Panc1 (cell line): ENCODE measurements around the gene LRRIQ1. TPM values are rescaled to one million over a fixed set of nuclear protein-coding genes. Genes with fewer than 3 reads are reported as not detected.

Source experiments
- ATAC-seq: fragments of 200-7000 bp; cut with Tn5 transposase; 2 replicates; pipeline ENCODE4 v1.9.1; 2020; ENCODE audit warnings: mild to moderate bottlenecking, moderate library complexity
- BruUV-seq: library from RNA; stranded (reverse); fragments of 400-500 nt; replicated peaks from 2 replicates; lab custom pipeline; 2021; lab: Mats Ljungman, UMichigan
- CTCF ChIA-PET: fragments of 300-600 bp; sonication (Branson Sonifier 250); formaldehyde crosslinking; loops from one replicate; lab custom pipeline; 2022; ENCODE audit warnings: antibody characterized with exemption; lab: Charles Lee
- POLR2A ChIA-PET: fragments of 300-600 bp; sonication (Branson Sonifier 250); formaldehyde crosslinking; loops from one replicate; lab custom pipeline; 2022; ENCODE audit warnings: antibody characterized with exemption; lab: Charles Lee
- DNase-seq: peaks from one replicate; pipeline ENCODE4 v3.0.0-alpha.2; 2010; ENCODE audit warnings: low read depth, low spot score
- H3K27ac ChIP-seq: 2 replicates; pipeline ENCODE4 v1.5.1; 2011; ENCODE audit warnings: mild to moderate bottlenecking, low read length, inconsistent platforms
- H3K27me3 ChIP-seq: fragments of 200-500 bp; sonication (Bioruptor generic); 2 replicates; pipeline ENCODE4 v1.6.0; 2014; ENCODE audit warnings: low read length, inconsistent platforms; ENCODE audit not compliant: control insufficient read depth, insufficient read depth
- H3K36me3 ChIP-seq: fragments of 200-500 bp; sonication (Bioruptor generic); 2 replicates; pipeline ENCODE4 v1.5.1; 2014; ENCODE audit warnings: inconsistent platforms, mild to moderate bottlenecking, low read length, moderate library complexity; ENCODE audit not compliant: control insufficient read depth, insufficient read depth
- H3K4me1 ChIP-seq: 2 replicates; pipeline ENCODE4 v1.5.1; 2011; ENCODE audit warnings: inconsistent platforms, mild to moderate bottlenecking, low read length, moderate library complexity; ENCODE audit not compliant: control insufficient read depth, insufficient read depth
- H3K4me3 ChIP-seq, 2 experiments: 2 replicates each; pipeline ENCODE4 v1.5.1; 2011 to 2012; ENCODE audit warnings: low read depth in 2 of 2, low read length in 2 of 2, mild to moderate bottlenecking in 2 of 2, inconsistent platforms in 1 of 2, moderate library complexity in 1 of 2
- H3K9me3 ChIP-seq: fragments of 200-500 bp; sonication (Bioruptor generic); 2 replicates; pipeline ENCODE4 v1.5.1; 2014; ENCODE audit warnings: low read depth, mild to moderate bottlenecking, inconsistent platforms, low read length, moderate library complexity; ENCODE audit not compliant: control insufficient read depth, insufficient read depth
- POLR2AphosphoS5 ChIP-seq: IDR thresholded peaks from 2 replicates; pipeline ENCODE4 v1.6.1; 2012; ENCODE audit warnings: mild to moderate bottlenecking, low read depth, low read length, moderate library complexity
- SIN3A ChIP-seq: IDR thresholded peaks from 2 replicates; pipeline ENCODE4 v1.6.1; 2012; ENCODE audit warnings: low read depth, mild to moderate bottlenecking, low read length, moderate library complexity, borderline replicate concordance; ENCODE audit not compliant: insufficient read depth
- TCF7L2 ChIP-seq: IDR thresholded peaks from 2 replicates; pipeline ENCODE4 v1.6.1; 2011; ENCODE audit warnings: mild to moderate bottlenecking, low read depth, low read length, inconsistent platforms
- in situ Hi-C: cut with HindIII; loops from 2 replicates; pipeline ENCODE4 v1.10.0; 2016; ENCODE audit warnings: low sequenced_read_pairs, low pct_unique_long_range_greater_than_20kb
- intact Hi-C: fragments of 100-400 bp; cut with micrococcal nuclease; formaldehyde crosslinking; loops from one replicate; pipeline ENCODE4 v1.10.0; 2022; ENCODE audit not compliant: unreplicated experiment
- total RNA-seq: library from RNA; stranded (reverse); gene quantifications from one replicate; pipeline ENCODE4 v1.2.1, GENCODE V29; 2021; ENCODE audit not compliant: unreplicated experiment
- TF ChIP-seq, protein P1 (sequence below), 2 experiments: IDR thresholded peaks; 2 replicates each; pipeline ENCODE4 v1.6.1; 2011 to 2012; ENCODE audit warnings: low read depth in 2 of 2, control low read depth in 1 of 2, low read length in 1 of 2, mild to moderate bottlenecking in 1 of 2, moderate library complexity in 1 of 2; ENCODE audit not compliant: insufficient read depth in 1 of 2
- TF ChIP-seq, protein P2 (sequence below): fragments of 450-650 bp; IDR thresholded peaks from 2 replicates; pipeline ENCODE4 v1.5.1; 2017; ENCODE audit warnings: mild to moderate bottlenecking

Gene LRRIQ1
- total RNA-seq, 1 experiment from 2014 or later, result 0.15 TPM

- H3K36me3 ChIP-seq, result no peaks in the 10 kb centered on the region
- DNase-seq, result no peak
- no TSS peak for BruUV-seq
- intact Hi-C loops (no loop called here), in situ Hi-C loops (no loop called here)
- H3K4me3 ChIP-seq, result peak overlapping the region; percentile 34 to 54; a peak in 3 of 4 replicates
- H3K9me3 ChIP-seq, result no peaks in the 10 kb centered on the region
- ChIA-PET POLR2A (no interaction called here), CTCF (no interaction called here)
- ATAC-seq, result 0 out of 2 replicates have a peak, but pooled peaks have one; percentile 56
- no peak overlapping the region for H3K27ac ChIP-seq
- no peaks in the 10 kb centered on the region; the same call in 1 of the 2 replicates for H3K27me3 ChIP-seq
- no peak for TF ChIP-seq SIN3A
- no peaks in the 10 kb centered on the region for H3K4me1 ChIP-seq
Observed at GRCh38 chr12:85279449-85280164, 243.5 kb downstream of the LRRIQ1 start.

- CTCF ChIA-PET, result no interaction called here
- in situ Hi-C loops, result no loop called here
- DNase-seq (no peak), ATAC-seq (peak; percentile 76)
- Histone ChIP-seq H3K27ac (no peak within 1 kb of the TSS), H3K27me3 (no peaks in the 10 kb centered on the region), H3K4me1 (no peaks in the 10 kb centered on the region), H3K4me3 (peak within 1 kb of the TSS; percentile 34 to 54), H3K9me3 (no peaks in the 10 kb centered on the region), H3K36me3 (no peaks in the 10 kb centered on the region)
- TF ChIP-seq, protein P1, sequence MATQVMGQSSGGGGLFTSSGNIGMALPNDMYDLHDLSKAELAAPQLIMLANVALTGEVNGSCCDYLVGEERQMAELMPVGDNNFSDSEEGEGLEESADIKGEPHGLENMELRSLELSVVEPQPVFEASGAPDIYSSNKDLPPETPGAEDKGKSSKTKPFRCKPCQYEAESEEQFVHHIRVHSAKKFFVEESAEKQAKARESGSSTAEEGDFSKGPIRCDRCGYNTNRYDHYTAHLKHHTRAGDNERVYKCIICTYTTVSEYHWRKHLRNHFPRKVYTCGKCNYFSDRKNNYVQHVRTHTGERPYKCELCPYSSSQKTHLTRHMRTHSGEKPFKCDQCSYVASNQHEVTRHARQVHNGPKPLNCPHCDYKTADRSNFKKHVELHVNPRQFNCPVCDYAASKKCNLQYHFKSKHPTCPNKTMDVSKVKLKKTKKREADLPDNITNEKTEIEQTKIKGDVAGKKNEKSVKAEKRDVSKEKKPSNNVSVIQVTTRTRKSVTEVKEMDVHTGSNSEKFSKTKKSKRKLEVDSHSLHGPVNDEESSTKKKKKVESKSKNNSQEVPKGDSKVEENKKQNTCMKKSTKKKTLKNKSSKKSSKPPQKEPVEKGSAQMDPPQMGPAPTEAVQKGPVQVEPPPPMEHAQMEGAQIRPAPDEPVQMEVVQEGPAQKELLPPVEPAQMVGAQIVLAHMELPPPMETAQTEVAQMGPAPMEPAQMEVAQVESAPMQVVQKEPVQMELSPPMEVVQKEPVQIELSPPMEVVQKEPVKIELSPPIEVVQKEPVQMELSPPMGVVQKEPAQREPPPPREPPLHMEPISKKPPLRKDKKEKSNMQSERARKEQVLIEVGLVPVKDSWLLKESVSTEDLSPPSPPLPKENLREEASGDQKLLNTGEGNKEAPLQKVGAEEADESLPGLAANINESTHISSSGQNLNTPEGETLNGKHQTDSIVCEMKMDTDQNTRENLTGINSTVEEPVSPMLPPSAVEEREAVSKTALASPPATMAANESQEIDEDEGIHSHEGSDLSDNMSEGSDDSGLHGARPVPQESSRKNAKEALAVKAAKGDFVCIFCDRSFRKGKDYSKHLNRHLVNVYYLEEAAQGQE (IDR thresholded peaks at IDR 0.05; ENCODE audit: insufficient read depth in 1 of 2, low read depth in 2 of 2, low read length in 1 of 2), result no peak
- TF ChIP-seq, protein P2, sequence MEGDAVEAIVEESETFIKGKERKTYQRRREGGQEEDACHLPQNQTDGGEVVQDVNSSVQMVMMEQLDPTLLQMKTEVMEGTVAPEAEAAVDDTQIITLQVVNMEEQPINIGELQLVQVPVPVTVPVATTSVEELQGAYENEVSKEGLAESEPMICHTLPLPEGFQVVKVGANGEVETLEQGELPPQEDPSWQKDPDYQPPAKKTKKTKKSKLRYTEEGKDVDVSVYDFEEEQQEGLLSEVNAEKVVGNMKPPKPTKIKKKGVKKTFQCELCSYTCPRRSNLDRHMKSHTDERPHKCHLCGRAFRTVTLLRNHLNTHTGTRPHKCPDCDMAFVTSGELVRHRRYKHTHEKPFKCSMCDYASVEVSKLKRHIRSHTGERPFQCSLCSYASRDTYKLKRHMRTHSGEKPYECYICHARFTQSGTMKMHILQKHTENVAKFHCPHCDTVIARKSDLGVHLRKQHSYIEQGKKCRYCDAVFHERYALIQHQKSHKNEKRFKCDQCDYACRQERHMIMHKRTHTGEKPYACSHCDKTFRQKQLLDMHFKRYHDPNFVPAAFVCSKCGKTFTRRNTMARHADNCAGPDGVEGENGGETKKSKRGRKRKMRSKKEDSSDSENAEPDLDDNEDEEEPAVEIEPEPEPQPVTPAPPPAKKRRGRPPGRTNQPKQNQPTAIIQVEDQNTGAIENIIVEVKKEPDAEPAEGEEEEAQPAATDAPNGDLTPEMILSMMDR, result no peak
- TF ChIP-seq TCF7L2 (no peak), SIN3A (no peak), POLR2AphosphoS5 (no peak)
- BruUV-seq, result no TSS peak
- POLR2A ChIA-PET, result no interaction called here
- intact Hi-C loops, result no loop called here
Observed at GRCh38 chr12:85280165-85280983, 244.2 kb downstream of the LRRIQ1 start, which contains the start of gene ALX1. Gene ALX1, plus strand, starts transcription at chr12:85280220. Its CDS starts 42 bp downstream, at chr12:85280262.
